SK-N-SH (cell line): ENCODE measurements around the gene UPK1B. TPM values are rescaled to one million over a fixed set of nuclear protein-coding genes. Genes with fewer than 3 reads are reported as not detected.

Experiments
- CTCF ChIA-PET: fragments of 300-600, 350-600 bp; formaldehyde crosslinking; extraction: SDS; loops from one replicate; lab custom pipeline; 2021; lab: Yijun Ruan, JAX
- POLR2A ChIA-PET: fragments of 350-600 bp; sonication (Branson Sonifier 250); formaldehyde crosslinking; extraction: SDS; loops from one replicate; lab custom pipeline; 2020; ENCODE audit warnings: antibody characterized with exemption, inconsistent platforms; lab: Yijun Ruan, JAX
- DNase-seq: peaks from one replicate; pipeline ENCODE4 v3.0.0; 2012
- H2AFZ ChIP-seq: fragments of 200-600 bp; sonication (generic); 2 replicates; pipeline ENCODE4 v1.8.1; 2016; ENCODE audit warnings: antibody characterized with exemption, mild to moderate bottlenecking, low read depth
- H3F3A ChIP-seq: fragments of 200-600 bp; sonication (generic); replicated peaks from 2 replicates; pipeline ENCODE3; 2016; ENCODE audit warnings: antibody characterized with exemption, mild to moderate bottlenecking; ENCODE audit not compliant: insufficient read depth
- H3K27ac ChIP-seq, 2 experiments: fragments of 200-500 bp in 1 of 2; fragments of 200-600 bp in 1 of 2; sonication (Bioruptor generic) in 1 of 2; sonication (generic), shearing (Covaris generic) in 1 of 2; 2 replicates each; pipeline versions ENCODE4 v1.5.1 to v1.6.1; 2014 to 2016; ENCODE audit warnings: low read depth in 2 of 2, inconsistent platforms in 1 of 2, low read length in 1 of 2, mild to moderate bottlenecking in 1 of 2, mixed read lengths in 1 of 2
- H3K27me3 ChIP-seq: fragments of 200-600 bp; sonication (generic), shearing (Covaris generic); 2 replicates; pipeline ENCODE4 v1.6.1; 2016; ENCODE audit warnings: mixed run types; ENCODE audit not compliant: insufficient read depth
- H3K36me3 ChIP-seq, 2 experiments: fragments of 200-500 bp in 1 of 2; fragments of 200-600 bp in 1 of 2; sonication (Bioruptor generic) in 1 of 2; sonication (generic) in 1 of 2; replicated peaks in 1 of 2; 2 replicates each; pipeline versions ENCODE3 to v1.5.1; 2014 to 2016; ENCODE audit warnings: low read length in 1 of 2, mild to moderate bottlenecking in 1 of 2; ENCODE audit not compliant: insufficient read depth in 2 of 2, control insufficient read depth in 1 of 2
- H3K4me1 ChIP-seq, 2 experiments: fragments of 200-500 bp in 1 of 2; fragments of 200-600 bp in 1 of 2; sonication (Bioruptor generic) in 1 of 2; sonication (generic), shearing (Covaris generic) in 1 of 2; 2 replicates each; pipeline versions ENCODE4 v1.5.1 to v1.6.1; 2014 to 2016; ENCODE audit warnings: low read depth in 1 of 2, low read length in 1 of 2, mixed run types in 1 of 2; ENCODE audit not compliant: insufficient read depth in 2 of 2, control insufficient read depth in 1 of 2
- H3K4me2 ChIP-seq: fragments of 200-600 bp; sonication (generic), shearing (Covaris generic); 2 replicates; pipeline ENCODE4 v1.6.1; 2017; ENCODE audit warnings: mixed run types
- H3K4me3 ChIP-seq, 2 experiments: fragments of 200-500 bp in 1 of 2; fragments of 200-600 bp in 1 of 2; sonication (Bioruptor generic) in 1 of 2; sonication (generic), shearing (Covaris generic) in 1 of 2; 2 replicates each; pipeline versions ENCODE4 v1.5.1 to v1.8.1; 2014 to 2016; ENCODE audit warnings: low read depth in 2 of 2, inconsistent platforms in 1 of 2, low read length in 1 of 2, mild to moderate bottlenecking in 1 of 2, mixed read lengths in 1 of 2, moderate library complexity in 1 of 2
- H3K79me2 ChIP-seq: fragments of 200-600 bp; sonication (generic); 2 replicates; pipeline ENCODE4 v1.8.1; 2017; ENCODE audit warnings: mild to moderate bottlenecking; ENCODE audit not compliant: insufficient read depth
- H3K9ac ChIP-seq: fragments of 200-600 bp; sonication (generic); 2 replicates; pipeline ENCODE4 v1.6.1; 2017; ENCODE audit warnings: mixed run types
- H3K9me2 ChIP-seq: fragments of 200-600 bp; sonication (generic); 2 replicates; pipeline ENCODE4 v1.6.1; 2017; ENCODE audit warnings: mixed run types
- H3K9me3 ChIP-seq: fragments of 200-600 bp; sonication (generic); 2 replicates; pipeline ENCODE4 v1.6.1; 2017; ENCODE audit warnings: mixed run types, mild to moderate bottlenecking, moderate library complexity
- H4K20me1 ChIP-seq: fragments of 200-600 bp; sonication (generic); 2 replicates; pipeline ENCODE4 v1.6.1; 2017; ENCODE audit warnings: mild to moderate bottlenecking, mixed run types; ENCODE audit not compliant: insufficient read depth
- ELF1 ChIP-seq: IDR thresholded peaks from 2 replicates; pipeline ENCODE4 v1.4.0; 2012
- FOSL2 ChIP-seq: IDR thresholded peaks from 2 replicates; pipeline ENCODE4 v1.4.0; 2012; ENCODE audit warnings: low read depth, mild to moderate bottlenecking, moderate library complexity, borderline replicate concordance
- JUND ChIP-seq: IDR thresholded peaks from 2 replicates; pipeline ENCODE4 v1.4.0; 2012
- MXI1 ChIP-seq: IDR thresholded peaks from 2 replicates; pipeline ENCODE4 v1.6.1; 2012; ENCODE audit warnings: mild to moderate bottlenecking, low read depth, low read length, improper control_type of control experiment
- PBX3 ChIP-seq: IDR thresholded peaks from 2 replicates; pipeline ENCODE4; 2012
- REST ChIP-seq: IDR thresholded peaks from 2 replicates; pipeline ENCODE4 v1.6.1; 2012; ENCODE audit warnings: mild to moderate bottlenecking, low read depth, low read length, moderate library complexity
- TCF12 ChIP-seq: IDR thresholded peaks from 2 replicates; pipeline ENCODE4 v1.4.0; 2012
- USF1 ChIP-seq: IDR thresholded peaks from 2 replicates; pipeline ENCODE4 v1.4.0; 2012; ENCODE audit warnings: low read depth, borderline replicate concordance
- USF2 ChIP-seq: fragments of 150-350 bp; IDR thresholded peaks from 2 replicates; pipeline ENCODE4 v1.6.1; 2017; ENCODE audit warnings: antibody characterized with exemption, low read length, low read depth, borderline replicate concordance
- WGBS: methylation state at CpG from one replicate; pipeline ENCODE4 v1.1.6; 2017; ENCODE audit warnings: low lambda C conversion rate; 5-methylcytosine and 5-hydroxymethylcytosine counted together
- polyA plus RNA-seq, 3 experiments: library from polyadenylated mRNA; depleted of rRNA; stranded (reverse); fragments of >200 nt; gene quantifications; 2 replicates each; pipeline ENCODE4 v1.2.3, GENCODE V29; 2012

UPK1B gene
- polyA plus RNA-seq, 1 of the 3 experiments (the other 2 are of a cell fraction), result not detected

GRCh38 chr3:119239206-119239820, 65.9 kb downstream of the UPK1B start:
- Histone ChIP-seq H3K36me3 (peaks cover 22 to 28% of the 10 kb centered on the region in 2 experiments), H3K9ac (peak overlapping the region; percentile 84), H3K9me3 (no peaks in the 10 kb centered on the region), H3K27me3 (no peaks in the 10 kb centered on the region), H3F3A (peaks cover 35% of the 10 kb centered on the region), H3K79me2 (peaks cover 48% of the 10 kb centered on the region), H3K4me2 (peak overlapping the region; percentile 95), H2AFZ (peak overlapping the region; percentile 12), H3K27ac (peak overlapping the region; percentile 79 to 89), H3K4me1 (peaks cover 3 to 8% of the 10 kb centered on the region in 2 experiments; a peak in 3 of 4 replicates), H3K4me3 (peak overlapping the region; percentile 73 to 83), H3K9me2 (no peaks in the 10 kb centered on the region; the same call in 1 of the 2 replicates), H4K20me1 (no peaks in the 10 kb centered on the region; the same call in 1 of the 2 replicates)
- TF ChIP-seq USF1 (no peak), USF2 (no peak), MXI1 (no peak), TCF12 (no peak), JUND (no peak), ELF1 (no peak), PBX3 (no peak), FOSL2 (no peak), REST (no peak)
- DNase-seq, result no peak
- CTCF ChIA-PET, result interaction anchor here (0.9 to 3.0 kb wide), 3 partner anchors 8 to 95 kb away, joined by 3 to 17 read pairs (median 3); no protein-coding TSS in a partner anchor
- POLR2A ChIA-PET, result interaction anchor here (0.9 to 1.3 kb wide), 2 partner anchors 54 to 58 kb away, joined by 3 read pairs; no protein-coding TSS in a partner anchor
- WGBS, result 40% methylated on average over 5 of the region's 5 CpGs
